GM23338 (cell line): ENCODE measurements around the gene NDOR1. TPM values are rescaled to one million over a fixed set of nuclear protein-coding genes. Genes with fewer than 3 reads are reported as not detected.
A peak's percentile ranks its signal among the peaks of the same experiment; 100 is the strongest.

ENCODE experiments used
- ATAC-seq: fragments of 200-7000 bp; cut with Tn5 transposase; 3 replicates; pipeline ENCODE4 v1.9.1; 2020
- DNase-seq: peaks from one replicate; pipeline ENCODE4 v3.0.0-alpha.2; 2015; ENCODE audit warnings: low spot score
- H2AFZ ChIP-seq: fragments of 200-600 bp; sonication (generic); 2 replicates; pipeline ENCODE4 v1.8.0; 2016; ENCODE audit warnings: antibody characterized with exemption, mild to moderate bottlenecking, moderate library complexity
- H3F3A ChIP-seq: fragments of 200-600 bp; sonication (generic); replicated peaks from 2 replicates; pipeline ENCODE4 v1.8.0; 2017; ENCODE audit warnings: antibody characterized with exemption, mixed run types, low read depth
- H3K27ac ChIP-seq: fragments of 200-600 bp; sonication (generic); 2 replicates; pipeline ENCODE4 v1.6.1; 2016; ENCODE audit warnings: low read depth
- H3K27me3 ChIP-seq: fragments of 200-600 bp; sonication (generic); 2 replicates; pipeline ENCODE4 v1.8.0; 2016; ENCODE audit warnings: mild to moderate bottlenecking, mixed run types, moderate library complexity; ENCODE audit not compliant: insufficient read depth
- H3K36me3 ChIP-seq: fragments of 200-600 bp; sonication (generic); 2 replicates; pipeline ENCODE4 v1.8.0; 2016; ENCODE audit warnings: mild to moderate bottlenecking; ENCODE audit not compliant: insufficient read depth
- H3K4me1 ChIP-seq: fragments of 200-600 bp; sonication (generic); 2 replicates; pipeline ENCODE4 v1.8.0; 2016; ENCODE audit warnings: mild to moderate bottlenecking, moderate library complexity; ENCODE audit not compliant: insufficient read depth
- H3K4me2 ChIP-seq: fragments of 200-600 bp; sonication (generic); 2 replicates; pipeline ENCODE4 v1.7.1; 2017; ENCODE audit warnings: mixed run types
- H3K4me3 ChIP-seq: fragments of 200-600 bp; sonication (generic); 2 replicates; pipeline ENCODE4 v1.6.1; 2016; ENCODE audit warnings: mixed run types
- H3K79me2 ChIP-seq: fragments of 200-600 bp; sonication (generic); replicated peaks from 2 replicates; pipeline ENCODE4 v1.8.0; 2017; ENCODE audit warnings: mild to moderate bottlenecking; ENCODE audit not compliant: insufficient read depth
- H3K9me2 ChIP-seq: fragments of 200-600 bp; sonication (generic); 2 replicates; pipeline ENCODE4 v1.8.0; 2017; ENCODE audit not compliant: insufficient read depth
- H4K20me1 ChIP-seq: fragments of 200-600 bp; sonication (generic); replicated peaks from 2 replicates; pipeline ENCODE4 v1.8.0; 2017; ENCODE audit warnings: mild to moderate bottlenecking; ENCODE audit not compliant: insufficient read depth
- H3K27ac Mint-ChIP-seq: 2 replicates; pipeline ENCODE4 v1.8.0; 2020; ENCODE audit warnings: inconsistent platforms, mild to moderate bottlenecking, moderate library complexity, mixed read lengths
- H3K27me3 Mint-ChIP-seq: 3 replicates; pipeline ENCODE4 v1.8.0; 2022; ENCODE audit warnings: low read depth, mild to moderate bottlenecking, moderate library complexity, mixed read lengths, inconsistent platforms; ENCODE audit not compliant: insufficient read depth, poor library complexity
- H3K36me3 Mint-ChIP-seq: 3 replicates; pipeline ENCODE4 v1.8.0; 2021; ENCODE audit warnings: low read depth, mild to moderate bottlenecking, inconsistent platforms, moderate library complexity, mixed read lengths
- H3K4me1 Mint-ChIP-seq: 3 replicates; pipeline ENCODE4 v1.8.0; 2020; ENCODE audit warnings: mild to moderate bottlenecking, inconsistent platforms, mixed read lengths
- H3K4me3 Mint-ChIP-seq: 3 replicates; pipeline ENCODE4 v1.8.0; 2021; ENCODE audit warnings: moderate library complexity, mild to moderate bottlenecking, inconsistent platforms, mixed read lengths
- H3K9me3 Mint-ChIP-seq: 3 replicates; pipeline ENCODE4 v1.8.0; 2020; ENCODE audit warnings: moderate library complexity, mild to moderate bottlenecking, inconsistent platforms, mixed read lengths
- CREB1 ChIP-seq: fragments of 250-450 bp; sonication (Bioruptor Pico); IDR thresholded peaks from 2 replicates; pipeline ENCODE4 v1.5.0; 2020; ENCODE audit warnings: low read depth, mild to moderate bottlenecking, moderate library complexity
- EZH2 ChIP-seq: fragments of 200-600 bp; sonication (generic); IDR thresholded peaks from one replicate; pipeline ENCODE4 v1.8.0; 2017; ENCODE audit warnings: antibody characterized with exemption, mild to moderate bottlenecking, low read depth; ENCODE audit not compliant: unreplicated experiment
- EZH2phosphoT487 ChIP-seq: fragments of 200-600 bp; sonication (generic); IDR thresholded peaks from one replicate; pipeline ENCODE4 v1.8.1; 2018; ENCODE audit warnings: antibody characterized with exemption; ENCODE audit not compliant: unreplicated experiment
- JUNB ChIP-seq: IDR thresholded peaks from one replicate; pipeline ENCODE4 v1.6.1; 2016; ENCODE audit warnings: antibody characterized with exemption; ENCODE audit not compliant: unreplicated experiment
- NANOG ChIP-seq: IDR thresholded peaks from 2 replicates; pipeline ENCODE4 v1.6.1; 2016; ENCODE audit warnings: antibody characterized with exemption, borderline replicate concordance
- POLR2AphosphoS5 ChIP-seq: IDR thresholded peaks from 2 replicates; pipeline ENCODE4 v1.6.1; 2016; ENCODE audit warnings: antibody characterized with exemption, low read depth
- REST ChIP-seq: IDR thresholded peaks from one replicate; pipeline ENCODE4 v1.6.1; 2018; ENCODE audit warnings: antibody characterized with exemption; ENCODE audit not compliant: unreplicated experiment
- STAT1 ChIP-seq: IDR thresholded peaks from one replicate; pipeline ENCODE4 v1.6.1; 2016; ENCODE audit warnings: antibody characterized with exemption; ENCODE audit not compliant: unreplicated experiment
- ZNF114 ChIP-seq: fragments of 250-450 bp; sonication (Bioruptor Pico); IDR thresholded peaks from 2 replicates; pipeline ENCODE4 v1.5.0; 2020; ENCODE audit warnings: mild to moderate bottlenecking, moderate library complexity
- ZNF331 ChIP-seq: fragments of 250-450 bp; sonication (Bioruptor Pico); IDR thresholded peaks from 2 replicates; pipeline ENCODE4 v1.5.0; 2020; ENCODE audit warnings: low read depth, mild to moderate bottlenecking, moderate library complexity
- ZNF462 ChIP-seq: fragments of 250-450 bp; sonication (Bioruptor Pico); IDR thresholded peaks from 2 replicates; pipeline ENCODE4 v1.5.0; 2020; ENCODE audit warnings: mild to moderate bottlenecking, moderate library complexity
- polyA plus RNA-seq: library from polyadenylated mRNA; unstranded; fragments of >200 nt; fragmentation: Nextera tagmentation; extraction: Ambion mirVana; gene quantifications from 2 replicates; pipeline ENCODE4 v1.2.1, GENCODE V29; 2016
- total RNA-seq: library from RNA; depleted of rRNA; stranded (reverse); fragments of >200 nt; shearing (Covaris generic); gene quantifications from 2 replicates; pipeline ENCODE4 v1.2.3, GENCODE V29; 2014
- TF ChIP-seq, protein P1 (sequence below): IDR thresholded peaks from 2 replicates; pipeline ENCODE4 v1.6.1; 2016; ENCODE audit warnings: antibody characterized with exemption
- TF ChIP-seq, protein P2 (sequence below), 2 experiments: fragments of 200-600 bp in 1 of 2; sonication (generic) in 1 of 2; conservative IDR thresholded peaks; 2 replicates each; pipeline versions ENCODE4 v1.5.1 to v1.6.1; 2016 to 2017; ENCODE audit warnings: antibody characterized with exemption in 2 of 2, low read depth in 2 of 2, mild to moderate bottlenecking in 2 of 2, moderate library complexity in 1 of 2

Gene NDOR1
- total and polyA plus RNA-seq, 2 experiments from 2014 or later: 19.4 to 38.1 TPM

- Histone ChIP-seq H3F3A (no peaks in the 10 kb centered on the region), H3K27me3 (peaks cover 66% of the 10 kb centered on the region), H2AFZ (peak overlapping the region; percentile 69; the same call in 1 of the 2 replicates), H3K4me1 (no peaks in the 10 kb centered on the region; the same call in 1 of the 2 replicates), H3K27ac (no peak overlapping the region), H3K9me2 (no peaks in the 10 kb centered on the region), H4K20me1 (no peaks in the 10 kb centered on the region), H3K36me3 (no peaks in the 10 kb centered on the region), H3K79me2 (no peaks in the 10 kb centered on the region), H3K4me3 (peak overlapping the region; percentile 55), H3K4me2 (peak overlapping the region; percentile 82)
- Mint-ChIP-seq H3K4me3 (peak overlapping the region; percentile 70), H3K36me3 (no peaks in the 10 kb centered on the region), H3K9me3 (no peaks in the 10 kb centered on the region), H3K4me1 (peaks cover 5% of the 10 kb centered on the region; the same call in 2 of the 3 replicates), H3K27ac (no peak overlapping the region), H3K27me3 (peaks cover 63% of the 10 kb centered on the region)
- ATAC-seq: peak; percentile 69
- no peak for TF ChIP-seq CREB1
- TF ChIP-seq, protein P1, sequence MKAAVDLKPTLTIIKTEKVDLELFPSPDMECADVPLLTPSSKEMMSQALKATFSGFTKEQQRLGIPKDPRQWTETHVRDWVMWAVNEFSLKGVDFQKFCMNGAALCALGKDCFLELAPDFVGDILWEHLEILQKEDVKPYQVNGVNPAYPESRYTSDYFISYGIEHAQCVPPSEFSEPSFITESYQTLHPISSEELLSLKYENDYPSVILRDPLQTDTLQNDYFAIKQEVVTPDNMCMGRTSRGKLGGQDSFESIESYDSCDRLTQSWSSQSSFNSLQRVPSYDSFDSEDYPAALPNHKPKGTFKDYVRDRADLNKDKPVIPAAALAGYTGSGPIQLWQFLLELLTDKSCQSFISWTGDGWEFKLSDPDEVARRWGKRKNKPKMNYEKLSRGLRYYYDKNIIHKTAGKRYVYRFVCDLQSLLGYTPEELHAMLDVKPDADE: no peak
- no peak for TF ChIP-seq REST
- TF ChIP-seq ZNF331 (CRISPR knock-in tag): no peak
- TF ChIP-seq ZNF114: no peak
- TF ChIP-seq STAT1: no peak
- no peak for TF ChIP-seq NANOG
- no peak for TF ChIP-seq EZH2
- TF ChIP-seq, protein P2, sequence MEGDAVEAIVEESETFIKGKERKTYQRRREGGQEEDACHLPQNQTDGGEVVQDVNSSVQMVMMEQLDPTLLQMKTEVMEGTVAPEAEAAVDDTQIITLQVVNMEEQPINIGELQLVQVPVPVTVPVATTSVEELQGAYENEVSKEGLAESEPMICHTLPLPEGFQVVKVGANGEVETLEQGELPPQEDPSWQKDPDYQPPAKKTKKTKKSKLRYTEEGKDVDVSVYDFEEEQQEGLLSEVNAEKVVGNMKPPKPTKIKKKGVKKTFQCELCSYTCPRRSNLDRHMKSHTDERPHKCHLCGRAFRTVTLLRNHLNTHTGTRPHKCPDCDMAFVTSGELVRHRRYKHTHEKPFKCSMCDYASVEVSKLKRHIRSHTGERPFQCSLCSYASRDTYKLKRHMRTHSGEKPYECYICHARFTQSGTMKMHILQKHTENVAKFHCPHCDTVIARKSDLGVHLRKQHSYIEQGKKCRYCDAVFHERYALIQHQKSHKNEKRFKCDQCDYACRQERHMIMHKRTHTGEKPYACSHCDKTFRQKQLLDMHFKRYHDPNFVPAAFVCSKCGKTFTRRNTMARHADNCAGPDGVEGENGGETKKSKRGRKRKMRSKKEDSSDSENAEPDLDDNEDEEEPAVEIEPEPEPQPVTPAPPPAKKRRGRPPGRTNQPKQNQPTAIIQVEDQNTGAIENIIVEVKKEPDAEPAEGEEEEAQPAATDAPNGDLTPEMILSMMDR (conservative IDR thresholded peaks at IDR 0.05; ENCODE audit: low read depth in 2 of 2): no peak
- no peak for TF ChIP-seq JUNB
- TF ChIP-seq EZH2phosphoT487: peak; percentile 22
- no peak for TF ChIP-seq ZNF462 (CRISPR knock-in tag)
- peak; percentile 31; the same call in 1 of the 2 replicates for TF ChIP-seq POLR2AphosphoS5
- peak; percentile 89 for DNase-seq
Measured at GRCh38 chr9:137168904-137169856, 36.3 kb upstream of the NDOR1 start.
